Measurements from ENCODE around the gene TRIM7.
"Not testable (repeated sequence)": the region's sequence is repeated elsewhere in the genome, so short reads cannot be mapped to it uniquely, and the experiment has no call there.

The TRIM7 gene

GRCh38 chr5:181215997-181216989 lies 11.3 kb upstream of the TRIM7 start:
- peak overlapping the region; percentile 79 for H3K27ac ChIP-seq
- DNase-seq (ENCODE audit: low spot score), result no peak
- POLR2A ChIA-PET (ENCODE audit: low non-redundant PET), result interaction anchor here (1.0 kb wide), 1 partner anchor 12 kb away, joined by 3 read pairs; the partner anchor contains the start of gene TRIM7
- no peak for TF ChIP-seq CTCF (conservative IDR thresholded peaks at IDR 0.05; ENCODE audit: low read depth)
- CTCF ChIA-PET, result interaction anchor here (1.6 kb wide), 1 partner anchor 29 kb away, joined by 5 read pairs; no protein-coding TSS in a partner anchor

- DNase-seq (ENCODE audit: low spot score); H3K27ac ChIP-seq; POLR2A ChIA-PET (ENCODE audit: low non-redundant PET): not testable (repeated sequence)
- CTCF ChIA-PET, result interaction anchor here (0.6 kb wide), 1 partner anchor 43 kb away, joined by 5 read pairs; no protein-coding TSS in a partner anchor
These were observed 9.3 kb upstream of the TRIM7 start for GRCh38 chr5:181214249-181214648.

GRCh38 chr5:181212934-181213333 lies 7.9 kb upstream of the TRIM7 start:
- no peak overlapping the region for H3K27ac ChIP-seq
- CTCF ChIA-PET, result no interaction called here
- POLR2A ChIA-PET (ENCODE audit: low non-redundant PET), result no interaction called here
- TF ChIP-seq CTCF (conservative IDR thresholded peaks at IDR 0.05; ENCODE audit: low read depth), result no peak
- no peak for DNase-seq (ENCODE audit: low spot score)

- CTCF ChIA-PET, result no interaction called here
- POLR2A ChIA-PET (ENCODE audit: low non-redundant PET), result no interaction called here
- no peak for DNase-seq (ENCODE audit: low spot score)
These were observed 7.1 kb upstream of the TRIM7 start for GRCh38 chr5:181212080-181212479.

GRCh38 chr5:181211208-181211607 lies 6.2 kb upstream of the TRIM7 start:
- no peak for TF ChIP-seq CTCF (conservative IDR thresholded peaks at IDR 0.05; ENCODE audit: low read depth)
- CTCF ChIA-PET, result no interaction called here
- POLR2A ChIA-PET (ENCODE audit: low non-redundant PET), result interaction anchor here (0.5 kb wide), 1 partner anchor 12 kb away, joined by 3 read pairs; no protein-coding TSS in a partner anchor
- DNase-seq (ENCODE audit: low spot score), result no peak
- no peak overlapping the region for H3K27ac ChIP-seq

More at GRCh38 chr5:181212080-181212479, 7.1 kb upstream of the TRIM7 start:
- no peak for TF ChIP-seq CTCF (conservative IDR thresholded peaks at IDR 0.05; ENCODE audit: low read depth)
- H3K27ac ChIP-seq, result no peak overlapping the region

- CTCF ChIA-PET; H3K27ac ChIP-seq; DNase-seq (ENCODE audit: low spot score): not testable (repeated sequence)
- POLR2A ChIA-PET (ENCODE audit: low non-redundant PET), result interaction anchor here (0.5 kb wide), 1 partner anchor 13 kb away, joined by 3 read pairs; no protein-coding TSS in a partner anchor
These were observed 5.7 kb upstream of the TRIM7 start for GRCh38 chr5:181210698-181211097.

- H3K27ac ChIP-seq; POLR2A ChIA-PET (ENCODE audit: low non-redundant PET); CTCF ChIA-PET; DNase-seq (ENCODE audit: low spot score): not testable (repeated sequence)
These were observed 5.2 kb upstream of the TRIM7 start for GRCh38 chr5:181210148-181210547.

GRCh38 chr5:181209006-181209405 lies 4.0 kb upstream of the TRIM7 start:
- POLR2A ChIA-PET (ENCODE audit: low non-redundant PET); H3K27ac ChIP-seq; DNase-seq (ENCODE audit: low spot score): not testable (repeated sequence)
- CTCF ChIA-PET, result interaction anchor here (0.9 kb wide), 1 partner anchor 24 kb away, joined by 7 read pairs; no protein-coding TSS in a partner anchor

Measured in RWPE1 (cell line).